ENCODE measurements around the gene DDAH1. TPM values are rescaled to one million over a fixed set of nuclear protein-coding genes. Genes with fewer than 3 reads are reported as not detected.

Gene DDAH1
- total RNA-seq, 1 experiment from 2014 or later: 36.3 TPM

DNA sequence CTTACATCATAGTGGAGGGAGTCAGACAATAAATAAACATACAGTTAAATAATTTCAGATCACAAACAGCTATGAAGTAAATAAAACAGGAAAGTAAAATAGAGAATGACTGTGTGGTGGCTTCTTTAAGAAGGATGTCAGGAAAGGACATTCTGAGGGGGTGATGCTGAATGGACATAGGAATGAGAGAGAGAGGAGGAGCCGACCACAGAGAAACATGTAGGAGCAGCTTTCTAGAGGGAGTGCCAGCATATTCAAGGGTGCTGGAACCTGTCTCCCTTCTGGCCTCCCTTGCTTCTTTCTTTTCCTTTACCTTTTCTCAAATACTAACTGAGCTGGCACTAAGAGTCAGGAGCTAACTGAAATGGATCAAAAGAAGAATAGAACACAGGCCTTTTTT is 168.0 kb downstream of the DDAH1 start:
- no peak overlapping the region for H3K9ac ChIP-seq (ENCODE audit: extremely low read depth, insufficient read length, low read length)

More for the DNA sequence above, 168.0 kb downstream of the DDAH1 start:
- Histone ChIP-seq H4K20me1 (ENCODE audit: control insufficient read depth, insufficient read depth, insufficient read length) (no peaks in the 10 kb centered on the region), H3K27ac (ENCODE audit: insufficient read length, low read depth, low read length) (no peak overlapping the region), H3K4ac (ENCODE audit: low read depth, low read length) (no peak overlapping the region), H3K14ac (ENCODE audit: insufficient read depth, low read length) (no peak overlapping the region), H3K56ac (ENCODE audit: insufficient read length, low read depth, low read length) (no peak overlapping the region), H2AK5ac (ENCODE audit: insufficient read length, low read length) (no peak overlapping the region), H4K8ac (replicated peaks; ENCODE audit: insufficient read length, low read depth, low read length) (no peak overlapping the region), H2BK20ac (ENCODE audit: low read depth, low read length, poor library complexity, severe bottlenecking) (no peak overlapping the region), H3K9me3 (ENCODE audit: control insufficient read depth, low read depth, low read length) (no peaks in the 10 kb centered on the region), H4K5ac (ENCODE audit: insufficient read length, low read depth, low read length) (no peak overlapping the region), H2AFZ (ENCODE audit: low read length) (no peak overlapping the region), H2BK5ac (ENCODE audit: insufficient read length, low read length) (no peak overlapping the region), H3K18ac (ENCODE audit: insufficient read length, low read depth, low read length) (no peak overlapping the region), H2BK12ac (ENCODE audit: insufficient read length, low read depth, low read length) (no peak overlapping the region), H3K4me1 (ENCODE audit: insufficient read depth, low read length) (no peaks in the 10 kb centered on the region), H3K23me2 (ENCODE audit: insufficient read length, low read depth, low read length, poor library complexity, severe bottlenecking) (no peaks in the 10 kb centered on the region), H3T11ph (ENCODE audit: low read length) (no peak overlapping the region), H4K91ac (ENCODE audit: insufficient read length, low read depth, low read length) (no peak overlapping the region), H3K27me3 (ENCODE audit: insufficient read depth, low read length) (no peaks in the 10 kb centered on the region), H3K4me2 (ENCODE audit: insufficient read depth, insufficient read length, low read length) (no peak overlapping the region), H3K23ac (ENCODE audit: insufficient read length, low read depth, low read length) (no peak overlapping the region), H2BK120ac (ENCODE audit: low read depth, low read length, poor library complexity, severe bottlenecking) (no peak overlapping the region), H2BK15ac (ENCODE audit: low read depth, low read length) (no peak overlapping the region), H3K79me2 (ENCODE audit: insufficient read depth, low read length) (no peaks in the 10 kb centered on the region), H3K79me1 (ENCODE audit: insufficient read depth, low read depth, low read length, poor library complexity, severe bottlenecking) (no peaks in the 10 kb centered on the region)
- WGBS (ENCODE audit: extremely low coverage, insufficient read length, low lambda C conversion rate): no CpG with 5 or more reads among the region's 1 CpG
- H3K36me3 Mint-ChIP-seq (ENCODE audit: insufficient read depth in 1 of 3, low read depth in 3 of 3): no peaks in the 10 kb centered on the region
- no peak overlapping the region for H3K4me3 Mint-ChIP-seq
- no peaks in the 10 kb centered on the region for H3K27me3 Mint-ChIP-seq (ENCODE audit: low read depth)
- TF ChIP-seq, protein P1, sequence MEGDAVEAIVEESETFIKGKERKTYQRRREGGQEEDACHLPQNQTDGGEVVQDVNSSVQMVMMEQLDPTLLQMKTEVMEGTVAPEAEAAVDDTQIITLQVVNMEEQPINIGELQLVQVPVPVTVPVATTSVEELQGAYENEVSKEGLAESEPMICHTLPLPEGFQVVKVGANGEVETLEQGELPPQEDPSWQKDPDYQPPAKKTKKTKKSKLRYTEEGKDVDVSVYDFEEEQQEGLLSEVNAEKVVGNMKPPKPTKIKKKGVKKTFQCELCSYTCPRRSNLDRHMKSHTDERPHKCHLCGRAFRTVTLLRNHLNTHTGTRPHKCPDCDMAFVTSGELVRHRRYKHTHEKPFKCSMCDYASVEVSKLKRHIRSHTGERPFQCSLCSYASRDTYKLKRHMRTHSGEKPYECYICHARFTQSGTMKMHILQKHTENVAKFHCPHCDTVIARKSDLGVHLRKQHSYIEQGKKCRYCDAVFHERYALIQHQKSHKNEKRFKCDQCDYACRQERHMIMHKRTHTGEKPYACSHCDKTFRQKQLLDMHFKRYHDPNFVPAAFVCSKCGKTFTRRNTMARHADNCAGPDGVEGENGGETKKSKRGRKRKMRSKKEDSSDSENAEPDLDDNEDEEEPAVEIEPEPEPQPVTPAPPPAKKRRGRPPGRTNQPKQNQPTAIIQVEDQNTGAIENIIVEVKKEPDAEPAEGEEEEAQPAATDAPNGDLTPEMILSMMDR (conservative IDR thresholded peaks at IDR 0.05): no peak
- no peak overlapping the region; a peak in 1 of 7 replicates for H3K27ac Mint-ChIP-seq
- DNase-seq: no peak
- H3K9me3 Mint-ChIP-seq: no peaks in the 10 kb centered on the region
- peaks cover 12 to 13% of the 10 kb centered on the region in 2 experiments for H3K4me1 Mint-ChIP-seq

All from H9 (cell line).